ENCODE results near the gene TRAPPC11.

TRAPPC11 gene

DNA sequence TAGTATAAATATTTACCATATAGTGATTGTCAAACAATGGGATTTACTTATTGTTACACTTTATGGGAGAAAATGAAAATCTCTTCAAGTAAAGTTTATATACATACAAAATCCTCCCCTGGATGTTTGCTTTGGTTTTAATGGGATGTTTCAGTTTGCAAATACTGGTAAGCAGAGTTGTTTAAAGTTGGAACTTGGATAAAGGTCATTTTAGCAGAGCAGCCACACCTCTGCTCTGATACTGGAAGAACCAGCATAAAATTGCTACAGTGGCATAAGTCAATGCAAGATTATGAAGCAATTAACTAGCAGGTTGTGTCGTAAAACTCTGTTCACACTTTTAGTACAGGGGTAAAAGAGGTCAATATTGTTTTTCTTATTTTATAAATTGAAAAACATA lies 101.2 kb downstream of the TRAPPC11 start:
- no peak for DNase-seq
